GM19324 (cell line): Measurements from ENCODE around the gene NME1.

ENCODE experiments used
- ATAC-seq: cut with Tn5 transposase; IDR thresholded peaks from one replicate; pipeline ENCODE4 v1.9.1; 2021; ENCODE audit warnings: mild to moderate bottlenecking, moderate library complexity; ENCODE audit not compliant: unreplicated experiment, low FRiP score

NME1 gene

DNA sequence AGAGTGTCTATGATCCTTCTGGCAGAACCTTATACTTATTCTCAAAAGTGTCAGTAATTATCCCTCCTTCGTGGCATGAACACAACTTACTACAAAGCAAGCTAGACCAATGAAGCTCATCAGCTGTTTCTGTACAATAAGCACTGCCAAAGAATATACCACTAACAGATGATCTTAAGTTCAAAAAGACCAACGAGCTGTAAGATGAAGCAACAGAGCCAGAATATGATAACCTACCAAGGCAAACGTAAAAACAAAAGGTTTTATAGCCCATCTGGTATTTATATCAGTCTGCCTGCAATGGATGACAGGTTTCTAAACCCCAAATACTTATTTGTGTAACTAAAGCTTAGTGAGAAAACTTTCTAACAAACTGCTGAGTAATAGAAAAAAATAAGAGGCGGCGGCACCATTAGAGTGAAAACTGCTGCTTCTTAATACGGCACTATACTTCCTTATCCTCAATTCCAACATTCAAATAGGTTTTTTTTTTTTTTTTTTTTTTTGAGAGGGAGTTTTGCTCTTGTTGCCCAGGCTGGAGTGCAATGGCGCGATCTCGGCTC is 35.0 kb downstream of the NME1 start:
- ATAC-seq: no peak

DNA sequence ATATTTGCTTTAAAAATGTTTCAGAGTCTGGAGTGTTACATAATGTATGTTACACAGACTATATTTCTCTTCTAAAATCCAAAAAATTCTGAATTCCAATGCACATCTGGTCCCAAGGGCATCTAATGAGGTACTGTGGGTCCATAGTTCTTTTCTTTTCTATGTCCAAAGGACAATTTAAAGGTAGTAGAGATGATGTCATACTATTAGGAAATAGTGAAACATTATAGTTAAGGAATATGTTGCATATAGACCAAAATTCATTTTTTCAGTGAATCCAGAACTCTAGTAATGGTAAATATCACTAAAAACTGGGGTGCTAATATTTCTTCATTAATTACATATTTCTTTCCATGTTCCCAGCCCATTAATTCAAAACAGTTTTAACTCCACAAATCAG is 35.8 kb downstream of the NME1 start:
- ATAC-seq: no peak

DNA sequence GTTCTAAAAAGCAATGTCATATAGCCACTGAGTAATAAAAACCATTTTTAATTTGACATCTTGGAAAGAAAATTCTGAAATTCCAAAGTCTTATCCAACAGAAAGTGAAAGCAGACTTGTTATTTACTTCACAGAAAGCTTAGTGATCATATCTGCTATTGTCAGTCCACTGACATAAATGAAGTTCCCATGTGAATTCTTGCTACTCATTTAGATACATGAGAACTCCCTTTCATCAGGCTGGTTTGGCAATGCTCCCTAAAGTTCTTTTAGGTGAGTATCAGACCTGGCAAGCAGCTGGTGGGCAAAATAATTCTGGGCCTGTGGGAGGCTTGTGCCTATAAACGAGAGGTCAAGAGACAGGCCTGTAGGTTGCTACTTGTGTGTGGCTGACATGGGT is 36.3 kb downstream of the NME1 start:
- no peak for ATAC-seq

DNA sequence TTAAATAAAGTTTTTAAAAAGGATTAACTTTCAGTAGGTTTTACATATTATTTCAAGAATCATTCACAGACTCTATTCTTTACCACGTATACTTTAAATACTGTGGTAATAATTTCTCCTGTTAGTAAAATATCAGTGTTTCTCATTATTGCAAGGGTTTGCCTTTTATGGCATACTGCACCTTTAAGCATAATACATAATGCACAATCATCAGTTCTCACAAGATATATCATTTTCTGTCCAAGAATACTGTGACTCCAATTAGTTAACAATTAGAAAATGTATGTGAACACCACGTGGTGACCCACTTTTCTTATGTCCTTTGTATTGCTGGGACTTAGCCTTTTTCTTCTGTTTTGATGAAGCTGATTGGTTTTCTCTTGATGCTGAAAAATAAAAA is 38.5 kb downstream of the NME1 start:
- no peak for ATAC-seq

DNA sequence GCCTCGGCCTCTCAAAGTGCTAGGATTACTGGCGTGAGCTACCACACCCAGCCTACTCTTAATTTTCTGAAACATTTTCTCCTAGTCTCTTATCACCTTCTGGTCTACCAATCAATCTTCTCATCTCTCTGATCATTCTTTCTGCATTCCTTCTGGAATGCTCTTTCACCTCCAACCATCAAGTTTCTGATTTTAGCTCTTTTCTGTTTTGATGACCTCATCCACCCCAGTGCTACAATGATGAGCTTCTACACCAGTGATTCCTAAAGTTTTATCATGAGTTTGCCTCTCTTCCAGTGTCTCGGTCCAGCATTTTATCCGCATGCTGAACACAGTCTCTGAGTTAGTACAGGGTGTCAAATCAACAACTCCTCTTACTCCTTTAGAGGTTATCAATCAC is 44.4 kb downstream of the NME1 start:
- ATAC-seq: no peak

DNA sequence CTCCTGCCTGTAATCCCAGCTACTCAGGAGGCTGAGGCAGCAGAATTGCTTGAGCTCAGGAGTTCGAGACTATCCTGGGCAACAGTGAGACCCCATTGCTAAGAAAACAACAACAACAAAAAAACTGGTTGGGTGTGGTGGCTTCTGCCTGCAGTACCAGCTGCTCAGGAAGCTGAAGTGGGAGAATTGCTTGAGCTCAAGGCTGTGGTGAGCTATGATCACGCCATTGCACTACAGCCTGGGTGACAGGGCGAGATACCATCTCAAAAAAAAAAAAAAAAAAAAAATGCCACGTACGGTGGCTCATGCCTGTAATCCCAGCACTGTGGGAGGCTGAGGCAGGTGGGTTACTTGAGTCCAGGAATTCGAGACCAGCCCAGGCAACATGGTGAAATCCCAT is 46.9 kb downstream of the NME1 start:
- ATAC-seq: no peak

DNA sequence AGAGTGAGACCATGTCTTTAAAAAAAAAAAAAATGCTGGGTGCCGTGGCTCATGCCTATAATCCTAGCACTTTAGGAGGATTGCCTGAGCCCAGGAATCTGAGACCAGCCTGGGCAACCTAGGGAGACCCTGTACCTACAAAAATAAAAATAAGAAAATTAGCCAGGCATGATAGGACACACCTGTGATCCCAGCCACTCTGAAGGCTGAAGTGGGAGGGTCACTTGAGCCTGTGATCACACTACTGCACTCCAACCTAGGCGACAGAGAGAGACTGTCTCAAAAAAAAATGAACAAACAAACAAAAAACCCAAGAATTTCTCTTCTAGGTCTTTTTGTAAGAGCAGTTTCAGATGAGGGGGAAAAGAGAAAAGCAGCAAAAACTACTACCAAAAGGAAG is 47.5 kb downstream of the NME1 start:
- ATAC-seq: no peak

DNA sequence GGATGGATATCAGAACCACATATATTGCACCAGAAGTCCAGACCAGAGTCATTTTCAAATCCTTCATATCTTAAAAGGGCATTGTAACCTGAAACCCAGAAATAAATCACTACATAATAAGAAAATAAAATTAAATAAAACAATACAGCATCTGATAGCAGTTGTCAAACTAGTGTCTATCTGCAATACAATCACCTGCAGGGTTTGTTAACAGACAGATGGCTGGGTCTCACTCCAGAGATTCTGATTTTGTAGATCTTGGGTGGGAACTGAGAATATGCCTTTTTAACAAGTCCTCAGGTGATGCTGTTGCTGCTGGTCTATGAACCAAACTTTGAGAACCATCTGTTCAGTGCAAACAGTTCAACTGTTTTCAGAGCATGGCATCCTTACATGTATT is 50.5 kb downstream of the NME1 start:
- no peak for ATAC-seq
